ENCODE measurements around the gene ENDOV.
A peak's percentile ranks its signal among the peaks of the same experiment; 100 is the strongest.

Gene ENDOV

GRCh38 chr17:80414803-80415625 lies at the start of gene ENDOV:
Gene ENDOV (plus strand): TSS chr17:80415167. CDS start chr17:80415195, 28 bp downstream.
- peak; percentile 70 for DNase-seq

DNA sequence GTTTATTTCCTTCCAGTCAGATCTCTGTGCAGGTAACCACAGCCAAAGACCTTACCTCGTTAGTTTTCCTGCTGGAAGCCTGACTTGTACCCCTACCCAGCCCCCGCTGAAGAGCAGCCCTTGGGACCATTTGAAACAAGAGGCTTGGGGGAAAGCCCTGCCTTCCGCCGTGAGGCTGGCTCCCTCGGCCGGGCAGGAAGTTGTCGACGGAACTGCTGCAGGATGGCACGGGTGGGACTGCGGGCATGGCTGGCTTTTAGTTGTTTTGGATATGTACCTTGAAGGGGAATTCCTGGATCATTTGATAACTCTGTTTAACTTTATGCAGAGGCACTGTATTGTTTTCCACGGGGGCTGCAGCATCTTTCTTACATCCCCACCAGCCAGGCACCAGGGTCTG lies 49.0 kb upstream of the ENDOV start:
- no peak for DNase-seq

- no peak for DNase-seq
Measured at GRCh38 chr17:80367503-80367902, 47.5 kb upstream of the ENDOV start.

- DNase-seq: no peak
Measured at GRCh38 chr17:80371196-80371595, 43.8 kb upstream of the ENDOV start.

DNA sequence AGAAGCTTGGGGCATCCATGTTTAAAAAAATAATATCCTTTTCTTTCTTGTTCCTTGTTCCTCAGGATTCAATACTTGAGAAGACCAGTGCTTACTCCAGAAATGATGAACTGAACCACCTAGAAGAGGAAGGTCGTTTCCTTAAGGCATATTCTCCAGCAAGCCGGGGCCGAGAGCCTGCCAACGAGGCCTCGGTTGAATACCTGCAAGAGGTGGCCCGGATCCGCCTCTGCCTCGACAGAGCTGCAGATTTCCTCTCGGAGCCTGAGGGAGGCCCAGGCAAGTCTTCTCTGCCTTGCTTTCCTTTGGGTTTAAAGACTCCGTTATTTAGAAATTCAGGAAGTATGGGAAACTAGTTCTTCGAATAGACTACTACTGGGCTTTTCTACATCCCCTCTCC lies 42.5 kb upstream of the ENDOV start:
- no peak for DNase-seq

- DNase-seq: no peak
Measured at GRCh38 chr17:80372922-80373570, 41.9 kb upstream of the ENDOV start.

DNA sequence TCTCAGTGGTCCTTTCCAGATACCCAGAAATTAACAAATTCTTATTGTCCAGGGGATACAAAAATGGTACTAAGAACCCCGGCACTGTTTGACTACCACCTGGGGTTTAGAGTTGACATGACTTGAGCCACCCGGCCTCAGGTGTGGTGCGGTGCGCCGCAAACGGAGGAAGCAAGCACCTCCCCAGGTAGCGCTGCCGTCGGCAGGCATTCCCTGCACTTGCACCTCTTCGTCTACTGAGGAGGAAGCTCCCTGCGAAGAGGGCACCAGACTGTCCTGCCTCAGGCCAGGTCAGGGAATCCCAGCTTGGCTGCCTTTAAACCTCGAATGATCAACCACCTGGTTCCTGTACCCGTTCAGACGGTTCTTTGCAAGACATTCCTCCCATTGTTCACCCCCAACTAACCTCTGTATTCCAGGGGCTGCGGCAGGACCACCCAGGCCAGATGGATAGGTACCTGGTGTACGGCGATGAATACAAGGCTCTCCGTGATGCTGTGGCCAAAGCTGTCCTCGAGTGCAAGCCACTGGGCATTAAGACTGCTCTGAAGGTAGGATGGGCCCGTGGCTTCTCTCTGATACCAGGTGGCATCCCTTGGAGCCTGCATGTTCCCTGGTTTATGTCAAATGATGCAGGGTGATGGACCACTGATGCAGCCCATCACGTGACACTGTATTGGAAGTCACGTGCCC lies 40.8 kb upstream of the ENDOV start:
- no peak for DNase-seq

DNA sequence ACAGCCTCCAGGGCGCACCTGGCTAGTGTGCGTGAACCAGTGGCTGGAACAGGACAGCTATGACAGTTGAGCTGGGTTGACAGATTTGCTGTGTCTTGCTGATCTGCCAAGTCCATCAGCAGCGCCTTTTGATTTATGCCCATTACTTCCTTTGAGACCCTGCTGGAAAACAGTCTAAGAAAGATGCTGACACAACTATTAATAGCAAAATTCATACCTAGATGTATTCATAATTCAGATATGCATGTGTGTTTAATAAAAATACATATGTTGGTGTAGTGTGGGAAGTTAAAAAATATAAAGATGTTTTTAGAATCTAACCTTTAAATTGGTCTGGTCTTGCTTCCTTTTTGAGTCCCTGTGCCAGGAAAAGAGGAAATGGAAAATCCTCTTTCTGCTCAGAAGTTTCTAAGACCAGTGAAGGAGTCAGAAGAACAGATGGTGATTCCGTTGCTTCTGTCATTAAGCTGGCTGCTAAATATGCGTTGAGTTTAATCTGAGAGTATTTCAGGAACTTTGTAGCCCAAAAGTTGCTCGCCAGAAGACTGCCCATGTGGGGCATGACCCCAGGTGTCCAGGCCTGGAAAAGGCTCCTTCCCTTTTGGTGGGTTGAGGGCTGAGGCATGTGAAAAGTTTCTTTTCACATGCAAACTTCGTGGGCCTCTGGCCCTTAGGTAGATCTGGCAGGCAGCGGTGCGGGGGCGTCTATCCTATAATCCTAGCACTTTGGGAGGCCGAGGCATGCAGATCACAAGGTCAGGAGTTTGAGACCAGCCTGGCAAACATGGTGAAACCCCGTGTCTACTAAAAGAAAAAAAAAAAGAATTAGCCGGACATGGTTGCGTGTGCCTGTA lies 40.0 kb upstream of the ENDOV start:
- no peak for DNase-seq

GRCh38 chr17:80376531-80376930 lies 38.4 kb upstream of the ENDOV start:
- DNase-seq: no peak

- DNase-seq: no peak
Measured at GRCh38 chr17:80377798-80378197, 37.2 kb upstream of the ENDOV start.

DNA sequence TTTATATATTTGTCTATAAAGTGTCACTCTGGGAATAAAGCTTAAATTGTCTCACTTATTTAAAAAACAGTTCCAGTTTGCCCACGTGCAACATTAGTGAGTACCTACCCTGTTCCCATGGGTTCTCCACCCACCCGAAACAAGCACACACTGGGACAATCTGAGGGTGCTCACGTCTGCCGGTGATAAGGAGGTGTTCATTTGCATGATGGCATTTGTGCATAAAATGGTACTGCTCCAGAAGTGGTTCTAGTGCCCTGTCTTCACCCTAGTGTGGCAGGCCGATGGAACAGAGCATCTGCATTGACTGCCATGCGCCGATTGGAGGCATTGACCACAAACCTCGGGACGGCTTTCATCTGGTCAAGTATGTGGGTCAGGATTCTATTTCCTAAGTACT lies 35.6 kb upstream of the ENDOV start:
- no peak for DNase-seq

GRCh38 chr17:80380068-80380467 lies 34.9 kb upstream of the ENDOV start:
- DNase-seq: no peak

DNA sequence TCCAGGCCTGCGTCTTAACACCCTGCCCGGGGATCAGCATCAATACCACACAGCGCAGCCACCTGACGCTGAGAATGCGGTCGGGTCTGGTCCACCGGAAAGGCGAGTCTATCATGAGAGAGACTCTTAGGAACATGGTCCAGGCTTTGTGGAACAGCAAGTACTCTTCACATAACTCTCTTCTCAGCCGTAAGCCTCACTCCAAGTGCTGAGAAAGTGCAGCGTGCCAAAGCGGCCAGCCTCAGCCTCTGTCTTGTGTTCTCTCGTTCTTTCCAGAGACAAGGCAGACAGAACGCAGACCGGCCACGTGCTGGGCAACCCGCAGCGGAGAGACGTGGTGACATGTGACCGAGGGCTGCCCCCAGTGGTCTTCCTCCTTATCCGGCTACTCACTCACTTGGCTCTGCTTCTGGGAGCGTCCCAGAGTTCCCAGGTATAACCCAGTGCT lies 34.4 kb upstream of the ENDOV start:
- DNase-seq: no peak

- no peak for DNase-seq
Measured at GRCh38 chr17:80381416-80381923, 33.5 kb upstream of the ENDOV start.

DNA sequence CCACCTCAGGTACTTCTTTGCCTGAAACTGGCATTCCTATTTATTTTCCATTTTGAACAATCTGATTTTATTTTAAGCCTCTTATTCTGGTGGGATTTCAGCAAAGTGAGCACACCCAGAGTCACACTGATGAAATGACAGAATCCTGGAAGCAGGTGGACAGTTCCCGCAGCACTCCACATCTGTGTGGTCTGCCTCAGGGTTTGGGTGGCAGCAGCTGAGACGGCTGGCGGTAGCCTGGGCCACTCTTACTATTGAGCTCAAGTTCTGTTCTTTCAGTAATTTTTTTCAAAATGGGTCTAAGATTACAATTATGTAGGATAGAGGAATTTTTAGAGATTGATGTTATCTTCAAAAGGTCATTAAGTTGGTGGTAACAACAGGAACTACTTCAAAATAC lies 32.5 kb upstream of the ENDOV start:
- no peak for DNase-seq

- no peak for DNase-seq
Measured at GRCh38 chr17:80382956-80383355, 32.0 kb upstream of the ENDOV start.

- no peak for DNase-seq
Measured at GRCh38 chr17:80384078-80384960, 30.6 kb upstream of the ENDOV start.

GRCh38 chr17:80385046-80385445 lies 29.9 kb upstream of the ENDOV start:
- no peak for DNase-seq

DNA sequence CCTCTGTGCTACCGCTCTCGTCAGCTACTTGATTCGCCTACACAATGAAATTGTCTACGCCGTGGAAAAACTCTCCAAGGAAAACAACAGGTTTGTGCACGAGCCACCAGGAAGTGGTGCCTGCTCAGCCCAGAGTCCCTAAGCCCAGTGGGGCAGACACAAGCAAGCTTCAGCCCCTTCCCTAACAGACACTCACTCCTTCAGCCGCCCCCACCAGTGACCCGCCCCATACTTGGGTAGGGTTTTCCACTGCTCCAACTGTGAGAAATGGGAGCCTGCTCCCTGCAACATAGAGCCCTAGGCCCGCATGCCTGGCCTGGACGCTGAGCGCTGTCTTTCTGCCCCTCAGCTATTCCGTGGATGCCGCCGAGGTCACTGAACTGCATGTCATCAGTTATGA lies 28.6 kb upstream of the ENDOV start:
- no peak for DNase-seq

GRCh38 chr17:80387071-80387470 lies 27.9 kb upstream of the ENDOV start:
- no peak for DNase-seq

- no peak for DNase-seq
Measured at GRCh38 chr17:80388175-80388574, 26.8 kb upstream of the ENDOV start.

DNA sequence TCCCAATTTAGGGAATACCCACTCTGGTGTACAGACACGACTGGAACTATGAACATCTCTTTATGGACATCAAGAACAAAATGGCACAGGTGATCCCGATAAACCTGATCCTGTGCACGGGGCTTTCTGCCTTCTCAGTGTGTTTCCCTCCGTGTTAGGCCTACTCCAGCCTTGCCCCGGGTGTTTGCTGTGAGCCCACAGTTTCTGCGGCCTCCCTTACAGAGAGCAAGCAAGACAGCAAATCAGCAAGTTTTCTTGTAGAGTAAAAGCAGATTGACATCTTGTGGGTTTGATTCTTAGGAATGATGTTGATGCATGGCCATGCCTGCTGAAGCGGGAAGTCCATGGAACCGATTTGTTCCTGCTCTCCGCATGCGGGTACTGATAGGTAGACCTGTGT lies 26.4 kb upstream of the ENDOV start:
- no peak for DNase-seq

Measured in KG1 (cell line).